Measurements from ENCODE around the gene ST3GAL3.

The ST3GAL3 gene

DNA sequence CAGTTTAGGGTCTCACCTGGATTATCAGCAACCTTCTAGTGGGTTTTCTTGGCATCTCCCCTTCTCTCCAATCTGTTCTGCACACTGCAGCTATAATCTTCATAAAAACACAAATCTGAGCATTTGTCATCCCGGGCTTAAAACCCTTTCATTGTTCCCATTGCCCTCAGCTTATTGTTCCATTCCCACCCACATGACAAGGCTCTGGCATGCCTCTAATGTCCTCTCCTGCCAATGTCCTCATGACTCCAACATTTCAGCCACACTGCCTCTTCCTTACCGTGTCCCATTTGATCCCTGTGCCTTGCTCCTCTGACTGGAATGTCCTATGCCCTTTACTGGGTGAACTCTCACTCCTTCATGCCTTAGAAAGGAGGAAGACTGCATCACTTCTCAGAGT, 255.0 kb downstream of the ST3GAL3 start:
- no peaks in the 10 kb centered on the region for H3K9me3 ChIP-seq (ENCODE audit: control insufficient read depth, low read length)
- no peaks in the 10 kb centered on the region for H3K27me3 ChIP-seq (replicated peaks; ENCODE audit: control insufficient read depth, insufficient read depth, low read length, poor library complexity, severe bottlenecking)
- H3K4me1 ChIP-seq (ENCODE audit: control insufficient read depth, insufficient read depth, low read length, poor library complexity, severe bottlenecking), result no peaks in the 10 kb centered on the region
- H3K4me3 ChIP-seq (ENCODE audit: insufficient read depth, low read depth, low read length, poor library complexity, severe bottlenecking), result no peak overlapping the region
- H3K36me3 ChIP-seq (ENCODE audit: control insufficient read depth, insufficient read depth, low read length), result peaks cover 20% of the 10 kb centered on the region
- no peak overlapping the region for H3K27ac ChIP-seq (ENCODE audit: insufficient read depth, low read length, poor library complexity, severe bottlenecking)
- DNase-seq, result no peak

DNA sequence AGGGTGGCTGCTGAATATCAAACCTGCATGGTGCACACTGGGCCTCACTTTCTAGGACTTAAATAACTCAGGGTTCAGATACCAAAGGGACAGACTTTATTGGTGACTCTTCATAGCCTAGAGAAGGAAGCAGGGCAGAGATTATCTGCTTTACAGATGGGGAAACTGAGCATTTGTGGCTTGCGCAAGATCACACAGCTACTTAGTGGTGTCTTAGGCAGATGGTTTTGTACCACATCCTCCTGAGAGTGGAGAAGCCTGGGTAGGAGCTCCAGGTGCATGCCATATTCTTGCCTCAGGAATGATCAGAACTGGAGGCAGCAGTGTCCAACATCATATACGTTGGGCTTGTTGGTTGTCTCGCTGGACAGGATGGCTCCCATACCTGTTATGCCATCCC, 255.7 kb downstream of the ST3GAL3 start:
- H3K27me3 ChIP-seq (replicated peaks; ENCODE audit: control insufficient read depth, insufficient read depth, low read length, poor library complexity, severe bottlenecking), result no peaks in the 10 kb centered on the region
- no peak overlapping the region for H3K27ac ChIP-seq (ENCODE audit: insufficient read depth, low read length, poor library complexity, severe bottlenecking)
- DNase-seq, result no peak
- no peaks in the 10 kb centered on the region for H3K9me3 ChIP-seq (ENCODE audit: control insufficient read depth, low read length)
- no peak overlapping the region for H3K4me3 ChIP-seq (ENCODE audit: insufficient read depth, low read depth, low read length, poor library complexity, severe bottlenecking)
- H3K36me3 ChIP-seq (ENCODE audit: control insufficient read depth, insufficient read depth, low read length), result peaks cover 16% of the 10 kb centered on the region
- no peaks in the 10 kb centered on the region for H3K4me1 ChIP-seq (ENCODE audit: control insufficient read depth, insufficient read depth, low read length, poor library complexity, severe bottlenecking)

DNA sequence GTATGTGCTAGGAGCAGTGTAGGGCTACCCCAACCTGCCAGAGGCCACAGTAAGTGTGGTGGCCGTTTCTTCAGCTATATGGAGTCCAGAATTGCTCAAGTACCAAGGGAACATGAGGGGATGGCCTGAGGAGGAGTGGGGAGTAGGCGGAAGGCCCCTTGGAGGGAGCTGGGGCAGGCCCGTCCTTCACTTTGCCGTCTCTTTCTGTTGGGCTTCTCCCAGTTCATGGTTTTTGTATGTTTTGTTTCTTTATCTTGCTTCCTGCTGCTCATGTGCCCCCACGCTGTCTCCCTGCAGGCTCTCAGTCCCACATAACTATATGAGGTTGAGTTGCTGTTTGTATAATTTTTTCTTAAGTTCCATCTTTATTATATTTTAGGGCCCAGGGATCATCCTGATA, 256.6 kb downstream of the ST3GAL3 start:
- Histone ChIP-seq H3K4me3 (ENCODE audit: insufficient read depth, low read depth, low read length, poor library complexity, severe bottlenecking) (no peak overlapping the region), H3K4me1 (ENCODE audit: control insufficient read depth, insufficient read depth, low read length, poor library complexity, severe bottlenecking) (no peaks in the 10 kb centered on the region), H3K27me3 (replicated peaks; ENCODE audit: control insufficient read depth, insufficient read depth, low read length, poor library complexity, severe bottlenecking) (no peaks in the 10 kb centered on the region), H3K9me3 (ENCODE audit: control insufficient read depth, low read length) (no peaks in the 10 kb centered on the region), H3K36me3 (ENCODE audit: control insufficient read depth, insufficient read depth, low read length) (peaks cover 11% of the 10 kb centered on the region), H3K27ac (ENCODE audit: insufficient read depth, low read length, poor library complexity, severe bottlenecking) (no peak overlapping the region)
- DNase-seq, result no peak

- no peak for DNase-seq
- Histone ChIP-seq H3K4me3 (ENCODE audit: insufficient read depth, low read depth, low read length, poor library complexity, severe bottlenecking) (no peak overlapping the region), H3K27me3 (replicated peaks; ENCODE audit: control insufficient read depth, insufficient read depth, low read length, poor library complexity, severe bottlenecking) (no peaks in the 10 kb centered on the region), H3K36me3 (ENCODE audit: control insufficient read depth, insufficient read depth, low read length) (peaks cover 7% of the 10 kb centered on the region), H3K27ac (ENCODE audit: insufficient read depth, low read length, poor library complexity, severe bottlenecking) (no peak overlapping the region), H3K4me1 (ENCODE audit: control insufficient read depth, insufficient read depth, low read length, poor library complexity, severe bottlenecking) (peaks cover 3% of the 10 kb centered on the region), H3K9me3 (ENCODE audit: control insufficient read depth, low read length) (no peaks in the 10 kb centered on the region)
These were observed 258.0 kb downstream of the ST3GAL3 start for GRCh38 chr1:43965316-43965715.

- DNase-seq, result no peak
- Histone ChIP-seq H3K36me3 (ENCODE audit: control insufficient read depth, insufficient read depth, low read length) (peaks cover 10% of the 10 kb centered on the region), H3K4me3 (ENCODE audit: insufficient read depth, low read depth, low read length, poor library complexity, severe bottlenecking) (no peak overlapping the region)
These were observed 261.1 kb downstream of the ST3GAL3 start for GRCh38 chr1:43968348-43968948.

GRCh38 chr1:43969416-43969745, 262.0 kb downstream of the ST3GAL3 start:
- H3K27me3 ChIP-seq (replicated peaks; ENCODE audit: control insufficient read depth, insufficient read depth, low read length, poor library complexity, severe bottlenecking), result no peaks in the 10 kb centered on the region
- DNase-seq, result no peak
- H3K27ac ChIP-seq (ENCODE audit: insufficient read depth, low read length, poor library complexity, severe bottlenecking), result no peak overlapping the region
- H3K36me3 ChIP-seq (ENCODE audit: control insufficient read depth, insufficient read depth, low read length), result peaks cover 10% of the 10 kb centered on the region
- peaks cover 13% of the 10 kb centered on the region for H3K4me1 ChIP-seq (ENCODE audit: control insufficient read depth, insufficient read depth, low read length, poor library complexity, severe bottlenecking)
- no peaks in the 10 kb centered on the region for H3K9me3 ChIP-seq (ENCODE audit: control insufficient read depth, low read length)
- H3K4me3 ChIP-seq (ENCODE audit: insufficient read depth, low read depth, low read length, poor library complexity, severe bottlenecking), result peak overlapping the region; percentile 64

More at GRCh38 chr1:43968348-43968948, 261.1 kb downstream of the ST3GAL3 start:
- Histone ChIP-seq H3K9me3 (ENCODE audit: control insufficient read depth, low read length) (no peaks in the 10 kb centered on the region), H3K27ac (ENCODE audit: insufficient read depth, low read length, poor library complexity, severe bottlenecking) (no peak overlapping the region), H3K27me3 (replicated peaks; ENCODE audit: control insufficient read depth, insufficient read depth, low read length, poor library complexity, severe bottlenecking) (no peaks in the 10 kb centered on the region), H3K4me1 (ENCODE audit: control insufficient read depth, insufficient read depth, low read length, poor library complexity, severe bottlenecking) (peaks cover 8% of the 10 kb centered on the region)

DNA sequence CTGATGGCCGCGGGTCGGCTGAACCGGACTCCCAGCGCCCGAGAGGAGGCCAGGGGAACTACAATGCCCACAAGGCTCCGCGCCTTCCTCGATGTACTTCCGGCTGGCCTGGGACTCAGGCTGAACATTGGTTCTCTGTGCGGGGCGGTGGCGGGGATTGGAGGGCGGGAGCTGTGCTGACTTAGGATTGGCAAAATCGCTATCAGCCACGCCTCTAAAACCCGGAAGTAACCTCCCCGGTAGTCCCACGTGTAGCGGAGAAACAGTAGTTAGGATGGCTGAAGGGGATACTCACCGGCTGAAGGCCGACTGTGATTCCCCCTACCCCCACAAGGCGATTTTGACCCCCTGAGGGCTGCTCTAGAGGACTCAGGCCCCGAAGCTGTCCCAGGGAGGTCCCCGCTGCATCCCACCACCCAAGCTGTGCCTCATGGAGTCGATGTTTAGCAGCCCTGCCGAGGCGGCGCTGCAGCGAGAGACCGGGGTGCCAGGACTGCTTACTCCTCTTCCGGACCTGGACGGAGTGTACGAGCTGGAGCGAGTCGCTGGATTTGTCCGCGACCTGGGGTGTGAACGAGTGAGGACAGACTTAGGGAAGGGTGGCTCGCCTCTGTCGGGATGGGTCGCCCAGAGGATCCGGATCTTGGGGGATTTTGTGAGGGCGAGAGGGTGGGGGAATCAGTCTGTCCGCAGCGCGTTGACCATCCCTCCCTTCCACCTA, 262.6 kb downstream of the ST3GAL3 start, which contains the start of gene DPH2:
Gene DPH2 (plus strand): TSS at position 265 of the 721 bp plus-strand sequence. CDS start 166 bp downstream, at position 431.
- Histone ChIP-seq H3K27ac (ENCODE audit: insufficient read depth, low read length, poor library complexity, severe bottlenecking) (peak within 1 kb of the TSS; percentile 55), H3K36me3 (ENCODE audit: control insufficient read depth, insufficient read depth, low read length) (peaks cover 10% of the 10 kb centered on the region), H3K4me1 (ENCODE audit: control insufficient read depth, insufficient read depth, low read length, poor library complexity, severe bottlenecking) (peaks cover 13% of the 10 kb centered on the region), H3K4me3 (ENCODE audit: insufficient read depth, low read depth, low read length, poor library complexity, severe bottlenecking) (peak within 1 kb of the TSS; percentile 64), H3K9me3 (ENCODE audit: control insufficient read depth, low read length) (no peaks in the 10 kb centered on the region), H3K27me3 (replicated peaks; ENCODE audit: control insufficient read depth, insufficient read depth, low read length, poor library complexity, severe bottlenecking) (no peaks in the 10 kb centered on the region)
- DNase-seq, result peak; percentile 88 to 95 (median 92)

DNA sequence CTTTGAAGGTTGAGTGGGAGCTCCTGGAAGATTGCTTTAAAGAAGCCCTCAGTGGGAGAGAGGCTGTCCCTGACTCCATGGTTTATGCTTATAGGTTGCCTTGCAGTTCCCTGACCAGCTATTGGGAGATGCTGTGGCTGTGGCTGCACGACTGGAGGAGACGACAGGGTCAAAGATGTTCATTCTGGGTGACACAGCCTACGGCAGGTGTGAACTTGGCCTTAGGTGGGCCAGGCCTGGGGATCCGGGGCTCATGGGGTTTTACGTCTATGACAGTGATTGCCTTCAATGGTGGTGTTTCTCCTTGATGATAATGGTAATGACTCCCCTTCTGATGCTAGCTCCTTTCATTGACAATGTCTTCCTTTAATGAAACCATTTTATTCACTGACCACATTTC, 263.2 kb downstream of the ST3GAL3 start:
- H3K27ac ChIP-seq (ENCODE audit: insufficient read depth, low read length, poor library complexity, severe bottlenecking), result peak overlapping the region; percentile 55
- DNase-seq, result no peak

DNA sequence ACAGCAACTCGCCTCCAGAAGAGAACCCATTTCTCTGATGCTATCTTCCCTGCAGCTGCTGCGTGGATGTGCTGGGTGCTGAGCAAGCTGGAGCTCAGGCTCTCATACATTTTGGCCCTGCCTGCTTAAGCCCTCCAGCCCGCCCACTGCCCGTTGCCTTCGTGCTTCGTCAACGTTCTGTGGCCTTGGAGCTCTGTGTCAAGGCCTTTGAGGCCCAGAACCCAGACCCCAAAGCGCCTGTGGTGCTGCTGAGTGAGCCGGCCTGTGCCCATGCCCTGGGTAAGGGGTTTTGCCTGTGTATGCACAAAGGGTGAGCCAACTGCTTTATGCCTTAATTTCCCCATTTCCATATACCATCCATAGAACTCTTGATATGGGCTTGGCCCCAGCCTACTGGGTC, 263.6 kb downstream of the ST3GAL3 start:
- H3K27ac ChIP-seq (ENCODE audit: insufficient read depth, low read length, poor library complexity, severe bottlenecking), result no peak overlapping the region
- H3K4me3 ChIP-seq (ENCODE audit: insufficient read depth, low read depth, low read length, poor library complexity, severe bottlenecking), result peak overlapping the region; percentile 64
- DNase-seq, result no peak
- peaks cover 10% of the 10 kb centered on the region for H3K36me3 ChIP-seq (ENCODE audit: control insufficient read depth, insufficient read depth, low read length)
- H3K9me3 ChIP-seq (ENCODE audit: control insufficient read depth, low read length), result no peaks in the 10 kb centered on the region
- no peaks in the 10 kb centered on the region for H3K27me3 ChIP-seq (replicated peaks; ENCODE audit: control insufficient read depth, insufficient read depth, low read length, poor library complexity, severe bottlenecking)
- peaks cover 17% of the 10 kb centered on the region for H3K4me1 ChIP-seq (ENCODE audit: control insufficient read depth, insufficient read depth, low read length, poor library complexity, severe bottlenecking)

More for the DNA sequence above, 263.2 kb downstream of the ST3GAL3 start:
- H3K9me3 ChIP-seq (ENCODE audit: control insufficient read depth, low read length), result no peaks in the 10 kb centered on the region
- H3K36me3 ChIP-seq (ENCODE audit: control insufficient read depth, insufficient read depth, low read length), result peaks cover 10% of the 10 kb centered on the region
- H3K4me3 ChIP-seq (ENCODE audit: insufficient read depth, low read depth, low read length, poor library complexity, severe bottlenecking), result peak overlapping the region; percentile 64
- H3K4me1 ChIP-seq (ENCODE audit: control insufficient read depth, insufficient read depth, low read length, poor library complexity, severe bottlenecking), result peaks cover 13% of the 10 kb centered on the region
- H3K27me3 ChIP-seq (replicated peaks; ENCODE audit: control insufficient read depth, insufficient read depth, low read length, poor library complexity, severe bottlenecking), result no peaks in the 10 kb centered on the region

- Histone ChIP-seq H3K4me3 (ENCODE audit: insufficient read depth, low read depth, low read length, poor library complexity, severe bottlenecking) (no peak overlapping the region), H3K4me1 (ENCODE audit: control insufficient read depth, insufficient read depth, low read length, poor library complexity, severe bottlenecking) (peaks cover 23% of the 10 kb centered on the region)
- no peak for DNase-seq
These were observed 264.1 kb downstream of the ST3GAL3 start for GRCh38 chr1:43971336-43971980.

More at GRCh38 chr1:43971336-43971980, 264.1 kb downstream of the ST3GAL3 start:
- Histone ChIP-seq H3K36me3 (ENCODE audit: control insufficient read depth, insufficient read depth, low read length) (peaks cover 12% of the 10 kb centered on the region), H3K27ac (ENCODE audit: insufficient read depth, low read length, poor library complexity, severe bottlenecking) (no peak overlapping the region), H3K27me3 (replicated peaks; ENCODE audit: control insufficient read depth, insufficient read depth, low read length, poor library complexity, severe bottlenecking) (no peaks in the 10 kb centered on the region), H3K9me3 (ENCODE audit: control insufficient read depth, low read length) (no peaks in the 10 kb centered on the region)

Data from effector memory CD4-positive, alpha-beta T cell (primary cell).